Stomach (tissue), 4 donors: ENCODE results near the gene NPNT.

Source experiments
- CTCF ChIP-seq, 7 experiments: fragments of 450-650 bp in 4 of 7; fragments of 200-600 bp in 3 of 7; sonication (generic) in 3 of 7; IDR thresholded peaks; one replicate each; pipeline ENCODE4 v1.5.1; 2016 to 2019; ENCODE audit warnings: antibody characterized with exemption in 7 of 7, control low read depth in 2 of 7, mild to moderate bottlenecking in 1 of 7
- EP300 ChIP-seq: sonication (generic); formaldehyde crosslinking; IDR thresholded peaks from one replicate; pipeline ENCODE4 v1.6.1; 2017; ENCODE audit warnings: antibody characterized with exemption
- POLR2A ChIP-seq, 4 donors: fragments of 450-650 bp; IDR thresholded peaks; one replicate each; pipeline ENCODE4 v1.6.1; 2016; ENCODE audit warnings: antibody characterized with exemption in 4 of 4, control low read depth in 2 of 4, mild to moderate bottlenecking in 1 of 4, moderate library complexity in 1 of 4

- TF ChIP-seq CTCF (IDR thresholded peaks at IDR 0.05) (no peak), POLR2A (IDR thresholded peaks at IDR 0.05) (no peak), EP300 (no peak)
These were observed 93.4 kb downstream of the NPNT start for GRCh38 chr4:105988671-105989070.
